ENCODE results near the gene MAP3K7.
"Not testable (repeated sequence)": the region's sequence is repeated elsewhere in the genome, so short reads cannot be mapped to it uniquely, and the experiment has no call there.

The MAP3K7 gene

GRCh38 chr6:90578894-90579549 is 7.8 kb downstream of the MAP3K7 start:
- no peak overlapping the region for H3K27ac ChIP-seq
- TF ChIP-seq CTCF (IDR thresholded peaks at IDR 0.05) (no peak), ZFX (IDR thresholded peaks at IDR 0.05; ENCODE audit: borderline replicate concordance) (no peak)

GRCh38 chr6:90575267-90575666 is 11.6 kb downstream of the MAP3K7 start:
- H3K27ac ChIP-seq: no peak overlapping the region
- TF ChIP-seq ZFX (IDR thresholded peaks at IDR 0.05; ENCODE audit: borderline replicate concordance) (no peak), CTCF (IDR thresholded peaks at IDR 0.05) (no peak)

- H3K27ac ChIP-seq: no peak overlapping the region
- TF ChIP-seq ZFX (IDR thresholded peaks at IDR 0.05; ENCODE audit: borderline replicate concordance): no peak
- no peak for TF ChIP-seq CTCF (IDR thresholded peaks at IDR 0.05)
These were observed 12.3 kb downstream of the MAP3K7 start for GRCh38 chr6:90574610-90575009.

GRCh38 chr6:90573624-90574023 is 13.2 kb downstream of the MAP3K7 start:
- no peak overlapping the region for H3K27ac ChIP-seq
- TF ChIP-seq CTCF (IDR thresholded peaks at IDR 0.05) (no peak), ZFX (IDR thresholded peaks at IDR 0.05; ENCODE audit: borderline replicate concordance) (no peak)

GRCh38 chr6:90572856-90573255 is 14.0 kb downstream of the MAP3K7 start:
- H3K27ac ChIP-seq: no peak overlapping the region
- TF ChIP-seq ZFX (IDR thresholded peaks at IDR 0.05; ENCODE audit: borderline replicate concordance): no peak
- no peak for TF ChIP-seq CTCF (IDR thresholded peaks at IDR 0.05)

GRCh38 chr6:90569223-90569622 is 17.6 kb downstream of the MAP3K7 start:
- H3K27ac ChIP-seq: no peak overlapping the region
- TF ChIP-seq ZFX (IDR thresholded peaks at IDR 0.05; ENCODE audit: borderline replicate concordance) (no peak), CTCF (IDR thresholded peaks at IDR 0.05) (no peak)

GRCh38 chr6:90567682-90568081 is 19.2 kb downstream of the MAP3K7 start:
- H3K27ac ChIP-seq: not testable (repeated sequence)

GRCh38 chr6:90562341-90562740 is 24.5 kb downstream of the MAP3K7 start:
- not testable (repeated sequence) for H3K27ac ChIP-seq

Measured in 22Rv1 (cell line).